Endothelial cell of umbilical vein (primary cell): ENCODE measurements around the gene ORC6. TPM values are rescaled to one million over a fixed set of nuclear protein-coding genes. Genes with fewer than 3 reads are reported as not detected.

Source experiments
- BruUV-seq: library from RNA; stranded (reverse); fragments of 400-500 nt; replicated peaks from 2 replicates; lab custom pipeline; 2021; lab: Mats Ljungman, UMichigan
- CTCF ChIA-PET: fragments of 300-600, 350-600 bp; sonication (Branson Sonifier 250); formaldehyde crosslinking; loops from one replicate; lab custom pipeline; 2021; ENCODE audit warnings: antibody characterized with exemption, inconsistent platforms; lab: Charles Lee
- POLR2A ChIA-PET: fragments of 300-600, 350-600 bp; sonication (Branson Sonifier 250); formaldehyde crosslinking; loops from one replicate; lab custom pipeline; 2021; ENCODE audit warnings: antibody characterized with exemption, inconsistent platforms; lab: Charles Lee
- DNase-seq: peaks from one replicate; pipeline ENCODE4 v3.0.0-alpha.2; 2011; ENCODE audit warnings: low read depth, low spot score
- FAIRE-seq: peaks from 2 replicates; lab custom pipeline; 2011; peaks lifted over from hg19 to GRCh38; lab: Jason Lieb, UNC
- H2AFZ ChIP-seq: 2 replicates; pipeline ENCODE4 v1.6.0; 2012; ENCODE audit warnings: low read depth, low read length, control low read depth, inconsistent platforms
- H3K27ac ChIP-seq: 2 replicates; pipeline ENCODE4 v1.5.1; 2011; ENCODE audit warnings: low read depth, mild to moderate bottlenecking, control low read depth, low read length, moderate library complexity; ENCODE audit not compliant: insufficient read depth
- H3K27me3 ChIP-seq, 2 experiments: 2 replicates each; pipeline versions ENCODE4 v1.6.0 to v1.6.1; 2011; ENCODE audit warnings: low read length in 2 of 2, mixed read lengths in 1 of 2; ENCODE audit not compliant: control insufficient read depth in 2 of 2, insufficient read depth in 2 of 2
- H3K36me3 ChIP-seq, 2 experiments: 2 replicates in 1 of 2; 3 replicates in 1 of 2; pipeline ENCODE4 v1.5.1; 2011; ENCODE audit warnings: low read length in 2 of 2, mild to moderate bottlenecking in 1 of 2, moderate library complexity in 1 of 2; ENCODE audit not compliant: control insufficient read depth in 2 of 2, insufficient read depth in 2 of 2; ENCODE audit errors: extremely low read depth in 1 of 2
- H3K4me1 ChIP-seq: 3 replicates; pipeline ENCODE4 v1.5.1; 2011; ENCODE audit warnings: mild to moderate bottlenecking, low read length; ENCODE audit not compliant: control insufficient read depth, insufficient read depth; ENCODE audit errors: extremely low read depth
- H3K4me2 ChIP-seq: 2 replicates; pipeline ENCODE4 v1.6.1; 2011; ENCODE audit warnings: low read length, control low read depth, mixed read lengths; ENCODE audit not compliant: insufficient read depth
- H3K4me3 ChIP-seq, 3 experiments: fragments of 200-600 bp in 1 of 3; sonication (generic), shearing (Covaris generic) in 1 of 3; replicated peaks in 1 of 3; 2 replicates each; pipeline ENCODE4 v1.5.1; 2011 to 2016; ENCODE audit warnings: control low read depth in 3 of 3, low read length in 3 of 3, mild to moderate bottlenecking in 2 of 3, inconsistent platforms in 1 of 3, low read depth in 1 of 3, moderate library complexity in 1 of 3; ENCODE audit not compliant: insufficient read depth in 1 of 3
- H3K79me2 ChIP-seq: 2 replicates; pipeline ENCODE4 v1.6.0; 2012; ENCODE audit warnings: low read length, inconsistent platforms; ENCODE audit not compliant: control insufficient read depth, insufficient read depth
- H3K9ac ChIP-seq: replicated peaks from 2 replicates; pipeline ENCODE3; 2011; ENCODE audit warnings: low read length, control low read depth; ENCODE audit not compliant: insufficient read depth; ENCODE audit errors: extremely low read depth
- H3K9me1 ChIP-seq: replicated peaks from 3 replicates; pipeline ENCODE4 v1.6.0; 2011; ENCODE audit warnings: mild to moderate bottlenecking, low read length; ENCODE audit not compliant: control insufficient read depth, insufficient read depth; ENCODE audit errors: extremely low read depth
- H3K9me3 ChIP-seq: replicated peaks from 2 replicates; pipeline ENCODE4 v1.5.1; 2012; ENCODE audit warnings: low read length, inconsistent platforms; ENCODE audit not compliant: control insufficient read depth, insufficient read depth
- H4K20me1 ChIP-seq: replicated peaks from 2 replicates; pipeline ENCODE3; 2011; ENCODE audit warnings: mild to moderate bottlenecking, low read length; ENCODE audit not compliant: control insufficient read depth, insufficient read depth; ENCODE audit errors: extremely low read depth
- CTCF ChIP-seq, 2 donors: IDR thresholded peaks; 1 replicate in 1 of 2; 2 replicates in 1 of 2; pipeline ENCODE4 v1.5.1; 2011; ENCODE audit warnings: low read length in 2 of 2, mild to moderate bottlenecking in 2 of 2, moderate library complexity in 2 of 2, control low read depth in 1 of 2, inconsistent platforms in 1 of 2, low read depth in 1 of 2; ENCODE audit not compliant: insufficient read depth in 1 of 2; ENCODE audit errors: extremely low read depth in 1 of 2
- EZH2 ChIP-seq: IDR thresholded peaks from 2 replicates; pipeline ENCODE4 v1.6.1; 2012; ENCODE audit warnings: borderline replicate concordance, low read depth, mild to moderate bottlenecking, moderate library complexity, low read length, inconsistent platforms; ENCODE audit not compliant: severe bottlenecking
- FOS ChIP-seq: IDR thresholded peaks from 2 replicates; pipeline ENCODE4 v1.6.1; 2011; ENCODE audit warnings: mild to moderate bottlenecking, low read length, moderate library complexity, borderline replicate concordance; ENCODE audit not compliant: insufficient read depth
- GATA2 ChIP-seq: IDR thresholded peaks from 2 replicates; pipeline ENCODE4 v1.7.0; 2011; ENCODE audit warnings: low read depth, mild to moderate bottlenecking, moderate library complexity, mixed read lengths, low read length; ENCODE audit not compliant: insufficient read length, insufficient read depth
- JUN ChIP-seq: IDR thresholded peaks from 2 replicates; pipeline ENCODE4 v1.6.1; 2011; ENCODE audit warnings: borderline replicate concordance, low read depth; ENCODE audit not compliant: insufficient read length, insufficient read depth
- MAX ChIP-seq: IDR thresholded peaks from 2 replicates; pipeline ENCODE4 v1.6.1; 2011; ENCODE audit not compliant: insufficient read depth, insufficient read length
- MYC ChIP-seq: IDR thresholded peaks from one replicate; pipeline ENCODE4 v1.6.1; 2011; ENCODE audit warnings: mild to moderate bottlenecking, low read depth, low read length
- POLR2A ChIP-seq: IDR thresholded peaks from 2 replicates; pipeline ENCODE4 v1.6.1; 2012; ENCODE audit warnings: low read depth, mild to moderate bottlenecking, control low read depth, low read length
- POLR2AphosphoS5 ChIP-seq: IDR thresholded peaks from 2 replicates; pipeline ENCODE4 v1.6.1; 2012; ENCODE audit warnings: low read depth, mild to moderate bottlenecking, control low read depth, low read length, moderate library complexity; ENCODE audit not compliant: insufficient read depth
- dilution Hi-C: fragments of 300-500 bp; cut with MboI; formaldehyde crosslinking; loops from one replicate; pipeline ENCODE4 v1.15.0; 2019; ENCODE audit warnings: low sequenced_read_pairs; ENCODE audit not compliant: extremely low pct_ligation_motif_present
- intact Hi-C: fragments of 100-400 bp; cut with micrococcal nuclease; formaldehyde crosslinking; loops from one replicate; pipeline ENCODE4 v1.10.0; 2022
- polyA plus RNA-seq, 4 experiments: library from polyadenylated mRNA; depleted of rRNA in 3 of 4; stranded (reverse) in 3 of 4; unstranded in 1 of 4; fragments of >200 nt; gene quantifications; 2 replicates each; pipeline versions ENCODE4 v1.2.1 to v1.2.3, GENCODE V29; 2011 to 2012; ENCODE audit warnings: missing spikeins in 1 of 4
- total RNA-seq: library from RNA; stranded (reverse); gene quantifications from 2 replicates; pipeline ENCODE4 v1.2.3, GENCODE V29; 2021

The ORC6 gene
- total and polyA plus RNA-seq, 2 donors (not counting 3 experiments of a cell fraction or from before 2014, with no cell fraction given): 15.9 to 31.1 TPM

- dilution Hi-C loops (no loop called here), intact Hi-C loops (no loop called here)
- H3K36me3 ChIP-seq: no peaks in the 10 kb centered on the region
- H3K9me3 ChIP-seq: no peaks in the 10 kb centered on the region
- no peaks in the 10 kb centered on the region for H3K9me1 ChIP-seq
- no peaks in the 10 kb centered on the region for H4K20me1 ChIP-seq
- H3K4me3 ChIP-seq: no peak overlapping the region
- no peak overlapping the region for H3K27ac ChIP-seq
- H2AFZ ChIP-seq: no peak overlapping the region
- no peak for TF ChIP-seq POLR2A
- TF ChIP-seq MYC: no peak
- TF ChIP-seq GATA2: no peak
- no peak for TF ChIP-seq FOS
- no peak for TF ChIP-seq EZH2
- no peak for TF ChIP-seq MAX
- TF ChIP-seq POLR2AphosphoS5: no peak
- no peak for TF ChIP-seq JUN
- TF ChIP-seq CTCF (IDR thresholded peaks at IDR 0.05; ENCODE audit: extremely low read depth in 1 of 2, insufficient read depth in 1 of 2, low read depth in 1 of 2, low read length in 2 of 2): no peak
- H3K9ac ChIP-seq: no peak overlapping the region
- BruUV-seq: no TSS peak
- H3K79me2 ChIP-seq: no peaks in the 10 kb centered on the region
- H3K4me2 ChIP-seq: no peak overlapping the region
- POLR2A ChIA-PET: no interaction called here
- FAIRE-seq (no peak), DNase-seq (no peak)
- no peaks in the 10 kb centered on the region for H3K27me3 ChIP-seq
- H3K4me1 ChIP-seq: no peaks in the 10 kb centered on the region
- CTCF ChIA-PET: no interaction called here
These were observed 39.3 kb downstream of the ORC6 start for GRCh38 chr16:46728806-46729205.
